ENCODE measurements around the gene INS. TPM values are rescaled to one million over a fixed set of nuclear protein-coding genes. Genes with fewer than 3 reads are reported as not detected.

The INS gene
- total and polyA plus RNA-seq, 2 of the 13 experiments (the other 11 are each of a cell fraction or from before 2014, with no cell fraction given) = not detected

DNA sequence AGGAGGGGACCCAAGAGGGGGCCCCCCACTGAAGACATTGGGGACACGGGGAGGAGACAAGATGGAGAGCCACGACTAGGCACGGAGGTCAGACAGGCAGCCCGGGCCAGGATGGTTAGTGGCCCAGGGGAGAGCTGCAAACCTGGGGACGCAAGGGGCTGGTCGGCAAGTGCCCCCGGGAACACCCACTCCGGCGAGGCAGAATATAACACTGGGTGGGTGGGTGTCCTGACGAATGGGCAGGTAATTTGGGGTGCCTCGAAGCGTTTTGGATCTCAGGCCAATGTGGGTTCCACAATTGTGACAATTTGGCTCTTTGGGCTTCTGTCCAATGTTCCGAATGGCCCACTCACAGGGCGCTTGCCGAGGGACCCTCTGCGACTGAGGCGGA lies 31.7 kb downstream of the INS start (continued):
- TF ChIP-seq PHF8 (CRISPR knock-in tag; IDR thresholded peaks at IDR 0.05) (0 out of 2 replicates have a peak, but pooled peaks have one; percentile 19), XBP1 (CRISPR knock-in tag; IDR thresholded peaks at IDR 0.05) (0 out of 2 replicates have a peak, but pooled peaks have one; percentile 50), KLF12 (CRISPR knock-in tag; IDR thresholded peaks at IDR 0.05; ENCODE audit: borderline replicate concordance) (peak; percentile 38; the same call in 1 of the 2 replicates), ZNF766 (CRISPR knock-in tag; IDR thresholded peaks at IDR 0.05; ENCODE audit: borderline replicate concordance) (0 out of 2 replicates have a peak, but pooled peaks have one; percentile 24), MED1 (CRISPR knock-in tag; IDR thresholded peaks at IDR 0.05) (0 out of 2 replicates have a peak, but pooled peaks have one; percentile 19), ZFP1 (CRISPR knock-in tag; IDR thresholded peaks at IDR 0.05) (0 out of 2 replicates have a peak, but pooled peaks have one; percentile 2), ZNF510 (CRISPR knock-in tag; IDR thresholded peaks at IDR 0.05; ENCODE audit: low read depth) (0 out of 2 replicates have a peak, but pooled peaks have one; percentile 2), ZFY (CRISPR knock-in tag; IDR thresholded peaks at IDR 0.05) (0 out of 2 replicates have a peak, but pooled peaks have one; percentile 23), YY1 (IDR thresholded peaks at IDR 0.05; ENCODE audit: insufficient read depth, insufficient replicate concordance, low read depth, low read length) (peak; percentile 27), ZC3H4 (CRISPR knock-in tag; IDR thresholded peaks at IDR 0.05; ENCODE audit: borderline replicate concordance) (0 out of 2 replicates have a peak, but pooled peaks have one; percentile 31)
- TF ChIP-seq, protein P1, sequence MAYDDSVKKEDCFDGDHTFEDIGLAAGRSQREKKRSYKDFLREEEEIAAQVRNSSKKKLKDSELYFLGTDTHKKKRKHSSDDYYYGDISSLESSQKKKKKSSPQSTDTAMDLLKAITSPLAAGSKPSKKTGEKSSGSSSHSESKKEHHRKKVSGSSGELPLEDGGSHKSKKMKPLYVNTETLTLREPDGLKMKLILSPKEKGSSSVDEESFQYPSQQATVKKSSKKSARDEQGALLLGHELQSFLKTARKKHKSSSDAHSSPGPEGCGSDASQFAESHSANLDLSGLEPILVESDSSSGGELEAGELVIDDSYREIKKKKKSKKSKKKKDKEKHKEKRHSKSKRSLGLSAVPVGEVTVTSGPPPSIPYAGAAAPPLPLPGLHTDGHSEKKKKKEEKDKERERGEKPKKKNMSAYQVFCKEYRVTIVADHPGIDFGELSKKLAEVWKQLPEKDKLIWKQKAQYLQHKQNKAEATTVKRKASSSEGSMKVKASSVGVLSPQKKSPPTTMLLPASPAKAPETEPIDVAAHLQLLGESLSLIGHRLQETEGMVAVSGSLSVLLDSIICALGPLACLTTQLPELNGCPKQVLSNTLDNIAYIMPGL (CRISPR knock-in tag; IDR thresholded peaks at IDR 0.05; ENCODE audit: borderline replicate concordance in 1 of 2, low read depth in 1 of 2) = peak in 1 of 2 experiments; percentile 29; a peak in 1 of 4 replicates
- TF ChIP-seq, protein P2, sequence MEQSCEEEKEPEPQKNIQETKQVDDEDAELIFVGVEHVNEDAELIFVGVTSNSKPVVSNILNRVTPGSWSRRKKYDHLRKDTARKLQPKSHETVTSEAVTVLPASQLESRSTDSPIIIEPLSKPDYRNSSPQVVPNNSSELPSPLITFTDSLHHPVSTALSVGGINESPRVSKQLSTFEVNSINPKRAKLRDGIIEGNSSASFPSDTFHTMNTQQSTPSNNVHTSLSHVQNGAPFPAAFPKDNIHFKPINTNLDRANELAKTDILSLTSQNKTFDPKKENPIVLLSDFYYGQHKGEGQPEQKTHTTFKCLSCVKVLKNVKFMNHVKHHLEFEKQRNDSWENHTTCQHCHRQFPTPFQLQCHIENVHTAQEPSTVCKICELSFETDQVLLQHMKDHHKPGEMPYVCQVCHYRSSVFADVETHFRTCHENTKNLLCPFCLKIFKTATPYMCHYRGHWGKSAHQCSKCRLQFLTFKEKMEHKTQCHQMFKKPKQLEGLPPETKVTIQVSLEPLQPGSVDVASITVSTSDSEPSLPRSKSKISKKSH (CRISPR knock-in tag; IDR thresholded peaks at IDR 0.05; ENCODE audit: borderline replicate concordance) = peak; percentile 39; the same call in 1 of the 2 replicates
- TF ChIP-seq, protein P3, sequence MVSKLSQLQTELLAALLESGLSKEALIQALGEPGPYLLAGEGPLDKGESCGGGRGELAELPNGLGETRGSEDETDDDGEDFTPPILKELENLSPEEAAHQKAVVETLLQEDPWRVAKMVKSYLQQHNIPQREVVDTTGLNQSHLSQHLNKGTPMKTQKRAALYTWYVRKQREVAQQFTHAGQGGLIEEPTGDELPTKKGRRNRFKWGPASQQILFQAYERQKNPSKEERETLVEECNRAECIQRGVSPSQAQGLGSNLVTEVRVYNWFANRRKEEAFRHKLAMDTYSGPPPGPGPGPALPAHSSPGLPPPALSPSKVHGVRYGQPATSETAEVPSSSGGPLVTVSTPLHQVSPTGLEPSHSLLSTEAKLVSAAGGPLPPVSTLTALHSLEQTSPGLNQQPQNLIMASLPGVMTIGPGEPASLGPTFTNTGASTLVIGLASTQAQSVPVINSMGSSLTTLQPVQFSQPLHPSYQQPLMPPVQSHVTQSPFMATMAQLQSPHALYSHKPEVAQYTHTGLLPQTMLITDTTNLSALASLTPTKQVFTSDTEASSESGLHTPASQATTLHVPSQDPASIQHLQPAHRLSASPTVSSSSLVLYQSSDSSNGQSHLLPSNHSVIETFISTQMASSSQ (IDR thresholded peaks at IDR 0.05; ENCODE audit: low read depth) = peak; percentile 1; the same call in 1 of the 2 replicates
- TF ChIP-seq, protein P3 (CRISPR knock-in tag; IDR thresholded peaks at IDR 0.05; ENCODE audit: borderline replicate concordance) = no peak
- TF ChIP-seq, protein P4, sequence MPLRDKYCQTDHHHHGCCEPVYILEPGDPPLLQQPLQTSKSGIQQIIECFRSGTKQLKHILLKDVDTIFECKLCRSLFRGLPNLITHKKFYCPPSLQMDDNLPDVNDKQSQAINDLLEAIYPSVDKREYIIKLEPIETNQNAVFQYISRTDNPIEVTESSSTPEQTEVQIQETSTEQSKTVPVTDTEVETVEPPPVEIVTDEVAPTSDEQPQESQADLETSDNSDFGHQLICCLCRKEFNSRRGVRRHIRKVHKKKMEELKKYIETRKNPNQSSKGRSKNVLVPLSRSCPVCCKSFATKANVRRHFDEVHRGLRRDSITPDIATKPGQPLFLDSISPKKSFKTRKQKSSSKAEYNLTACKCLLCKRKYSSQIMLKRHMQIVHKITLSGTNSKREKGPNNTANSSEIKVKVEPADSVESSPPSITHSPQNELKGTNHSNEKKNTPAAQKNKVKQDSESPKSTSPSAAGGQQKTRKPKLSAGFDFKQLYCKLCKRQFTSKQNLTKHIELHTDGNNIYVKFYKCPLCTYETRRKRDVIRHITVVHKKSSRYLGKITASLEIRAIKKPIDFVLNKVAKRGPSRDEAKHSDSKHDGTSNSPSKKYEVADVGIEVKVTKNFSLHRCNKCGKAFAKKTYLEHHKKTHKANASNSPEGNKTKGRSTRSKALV (CRISPR knock-in tag; IDR thresholded peaks at IDR 0.05) = 0 out of 2 replicates have a peak, but pooled peaks have one; percentile 61
- TF ChIP-seq, protein P5, sequence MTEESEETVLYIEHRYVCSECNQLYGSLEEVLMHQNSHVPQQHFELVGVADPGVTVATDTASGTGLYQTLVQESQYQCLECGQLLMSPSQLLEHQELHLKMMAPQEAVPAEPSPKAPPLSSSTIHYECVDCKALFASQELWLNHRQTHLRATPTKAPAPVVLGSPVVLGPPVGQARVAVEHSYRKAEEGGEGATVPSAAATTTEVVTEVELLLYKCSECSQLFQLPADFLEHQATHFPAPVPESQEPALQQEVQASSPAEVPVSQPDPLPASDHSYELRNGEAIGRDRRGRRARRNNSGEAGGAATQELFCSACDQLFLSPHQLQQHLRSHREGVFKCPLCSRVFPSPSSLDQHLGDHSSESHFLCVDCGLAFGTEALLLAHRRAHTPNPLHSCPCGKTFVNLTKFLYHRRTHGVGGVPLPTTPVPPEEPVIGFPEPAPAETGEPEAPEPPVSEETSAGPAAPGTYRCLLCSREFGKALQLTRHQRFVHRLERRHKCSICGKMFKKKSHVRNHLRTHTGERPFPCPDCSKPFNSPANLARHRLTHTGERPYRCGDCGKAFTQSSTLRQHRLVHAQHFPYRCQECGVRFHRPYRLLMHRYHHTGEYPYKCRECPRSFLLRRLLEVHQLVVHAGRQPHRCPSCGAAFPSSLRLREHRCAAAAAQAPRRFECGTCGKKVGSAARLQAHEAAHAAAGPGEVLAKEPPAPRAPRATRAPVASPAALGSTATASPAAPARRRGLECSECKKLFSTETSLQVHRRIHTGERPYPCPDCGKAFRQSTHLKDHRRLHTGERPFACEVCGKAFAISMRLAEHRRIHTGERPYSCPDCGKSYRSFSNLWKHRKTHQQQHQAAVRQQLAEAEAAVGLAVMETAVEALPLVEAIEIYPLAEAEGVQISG (CRISPR knock-in tag; IDR thresholded peaks at IDR 0.05) = peak; percentile 37; the same call in 1 of the 2 replicates

Measured in HepG2 (cell line).